NCI-H1048 (cell line): Measurements from ENCODE around the gene SMARCAL1.

ENCODE experiments used
- DNase-seq: peaks from one replicate; lab custom pipeline; 2025; lab: John Stamatoyannopoulos, UW

Gene SMARCAL1

GRCh38 chr2:216428618-216429350 is 16.5 kb downstream of the SMARCAL1 start:
- DNase-seq: no peak

DNA sequence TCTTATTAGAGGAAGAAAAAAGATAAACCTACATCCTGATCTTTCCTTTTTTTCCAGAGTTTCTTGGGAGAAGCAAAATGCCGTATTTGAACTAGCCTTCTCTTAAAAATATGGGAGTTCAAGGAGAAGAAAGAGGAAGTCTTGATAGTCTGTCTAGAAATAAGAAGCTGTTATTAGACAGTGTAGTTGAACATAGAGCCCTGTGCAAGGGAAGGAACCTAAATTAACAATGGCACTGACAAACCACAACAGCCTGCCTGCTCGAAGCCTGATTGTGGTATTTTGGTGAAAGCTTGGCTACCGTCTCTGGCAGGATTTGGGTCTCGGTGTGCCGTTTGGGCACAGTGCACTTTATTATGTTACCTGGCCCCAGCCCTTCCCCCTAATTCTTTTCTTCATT is 17.1 kb downstream of the SMARCAL1 start:
- no peak for DNase-seq

- no peak for DNase-seq
These were observed 18.7 kb downstream of the SMARCAL1 start for GRCh38 chr2:216430811-216431530.

- no peak for DNase-seq
These were observed 19.2 kb downstream of the SMARCAL1 start for GRCh38 chr2:216431531-216431856.

DNA sequence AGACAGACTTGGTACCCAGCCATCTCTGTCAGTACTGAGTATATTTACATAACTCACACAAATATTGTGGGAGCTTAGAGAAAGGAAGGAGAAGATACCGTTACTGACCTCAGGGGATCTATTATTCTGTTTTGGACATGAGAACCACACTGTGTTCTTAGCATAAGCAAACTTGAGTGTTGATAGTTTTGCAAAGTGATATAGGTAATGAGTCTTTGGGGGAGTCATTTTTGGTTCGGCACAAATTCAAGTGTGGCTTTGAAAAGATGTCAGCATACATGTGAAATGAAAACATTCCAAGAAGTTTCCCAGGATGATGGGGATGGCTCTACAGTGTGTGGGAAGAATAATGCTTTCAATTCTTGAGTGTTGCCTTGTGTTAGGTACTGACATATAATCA is 24.1 kb downstream of the SMARCAL1 start:
- no peak for DNase-seq

DNA sequence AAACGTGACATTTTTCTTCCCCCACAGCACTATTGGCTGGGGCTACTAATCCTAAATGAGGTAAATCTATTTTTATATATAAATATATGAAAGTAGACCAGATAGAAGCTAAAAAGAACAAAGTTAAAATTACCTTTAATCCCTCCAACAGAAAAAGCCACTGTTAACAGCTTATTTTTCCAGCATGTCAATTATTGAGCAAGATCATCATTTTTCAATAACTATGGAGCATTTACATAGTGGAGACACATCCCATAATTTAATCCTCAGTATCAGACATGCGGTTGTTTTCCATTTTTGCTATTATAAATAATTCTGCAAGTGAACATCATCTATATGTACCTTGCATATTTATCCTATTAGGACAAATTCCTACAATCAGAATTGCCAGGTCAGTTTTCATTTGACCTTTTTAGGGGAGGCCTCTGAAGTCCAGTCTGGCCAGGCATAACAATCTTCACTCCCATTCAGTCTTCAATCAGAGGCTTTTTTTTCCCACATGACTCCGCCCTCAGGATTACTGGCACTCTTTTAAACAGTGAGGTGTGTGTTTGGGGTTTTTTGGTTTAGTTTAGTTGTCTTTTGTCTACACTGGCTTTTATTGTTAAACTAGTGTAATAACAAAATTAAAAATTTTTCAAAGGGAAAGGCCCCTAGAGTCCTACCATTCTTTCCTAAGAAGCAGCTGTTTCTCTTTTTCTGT is 29.2 kb downstream of the SMARCAL1 start:
- DNase-seq: no peak

DNA sequence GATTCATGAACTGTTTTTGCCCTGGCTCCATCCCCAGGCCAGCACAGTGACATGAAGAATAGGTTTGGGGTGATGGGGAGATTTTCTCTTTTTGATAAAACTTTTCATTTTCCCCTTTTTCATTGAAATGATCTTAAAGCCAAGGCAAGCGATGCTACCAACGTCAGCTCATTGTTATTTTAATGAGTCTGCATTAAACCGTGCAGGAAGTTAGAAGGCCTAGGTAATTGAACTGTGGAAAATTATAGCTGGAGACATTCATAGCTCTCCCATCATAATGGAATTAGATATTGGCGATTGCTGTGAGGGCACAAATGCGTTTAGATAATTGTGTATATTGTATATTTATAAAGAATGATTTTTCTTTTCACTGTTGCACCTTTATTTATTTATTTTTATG is 33.2 kb downstream of the SMARCAL1 start:
- no peak for DNase-seq

- DNase-seq: no peak
These were observed 34.1 kb downstream of the SMARCAL1 start for GRCh38 chr2:216446343-216446742.

DNA sequence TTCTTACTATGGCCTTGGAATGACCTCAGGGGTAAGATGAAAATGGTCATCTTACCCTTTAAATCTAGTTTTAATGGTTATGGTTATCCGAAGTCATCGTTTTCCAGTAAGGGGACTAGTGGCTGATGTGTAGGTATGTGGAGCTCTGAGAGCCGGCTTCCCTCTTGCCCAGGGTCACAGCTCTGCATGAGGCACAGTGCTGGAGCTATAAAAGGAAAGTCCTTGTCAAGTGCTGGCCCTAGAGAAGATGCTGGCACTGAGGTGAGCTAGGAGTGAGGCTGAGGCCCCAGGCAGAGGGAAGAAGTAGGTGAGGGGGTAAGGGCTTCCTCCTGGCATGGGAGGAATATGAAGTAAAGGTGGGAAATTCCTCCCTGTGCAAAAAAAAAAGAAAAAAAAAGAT is 35.0 kb downstream of the SMARCAL1 start:
- DNase-seq: no peak

DNA sequence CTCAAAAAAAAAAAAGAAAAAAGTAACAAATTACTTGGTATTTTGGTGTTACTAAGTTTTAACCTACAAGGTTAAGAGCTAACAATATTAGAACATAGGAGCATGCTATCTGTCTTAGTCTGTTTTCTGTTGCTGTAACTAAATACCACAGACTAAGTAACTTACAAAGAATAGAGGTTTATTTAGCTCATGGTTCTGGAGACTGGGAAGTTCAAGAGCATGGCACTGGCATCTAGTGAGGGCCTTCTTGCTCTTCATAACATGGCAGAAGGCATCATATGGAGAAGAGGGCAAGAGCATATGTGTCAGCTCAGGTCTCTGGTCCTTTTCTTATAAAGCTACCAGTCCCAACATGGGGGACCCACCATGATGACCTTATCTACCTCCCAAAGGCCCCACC is 36.5 kb downstream of the SMARCAL1 start:
- DNase-seq: no peak

DNA sequence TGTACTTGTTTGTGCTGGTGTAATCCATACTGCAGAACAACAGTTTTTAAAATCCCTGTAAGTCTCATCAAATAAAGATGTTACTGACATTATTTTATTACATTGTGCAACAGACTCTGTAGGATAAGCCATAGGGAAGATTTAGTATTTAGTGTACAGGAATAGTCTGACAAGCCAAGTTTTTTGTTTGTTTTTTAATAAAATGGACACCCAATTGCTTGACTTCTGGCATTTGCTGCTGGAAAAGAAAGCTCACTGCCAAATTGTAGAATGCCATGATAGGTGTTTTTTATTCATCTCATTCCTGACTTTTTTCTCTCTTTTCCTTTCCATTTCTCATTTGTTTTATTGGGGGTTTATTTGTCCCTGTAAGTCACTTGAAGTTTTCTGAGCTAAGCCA is 38.1 kb downstream of the SMARCAL1 start:
- DNase-seq: no peak

- no peak for DNase-seq
These were observed 38.5 kb downstream of the SMARCAL1 start for GRCh38 chr2:216450784-216451183.

DNA sequence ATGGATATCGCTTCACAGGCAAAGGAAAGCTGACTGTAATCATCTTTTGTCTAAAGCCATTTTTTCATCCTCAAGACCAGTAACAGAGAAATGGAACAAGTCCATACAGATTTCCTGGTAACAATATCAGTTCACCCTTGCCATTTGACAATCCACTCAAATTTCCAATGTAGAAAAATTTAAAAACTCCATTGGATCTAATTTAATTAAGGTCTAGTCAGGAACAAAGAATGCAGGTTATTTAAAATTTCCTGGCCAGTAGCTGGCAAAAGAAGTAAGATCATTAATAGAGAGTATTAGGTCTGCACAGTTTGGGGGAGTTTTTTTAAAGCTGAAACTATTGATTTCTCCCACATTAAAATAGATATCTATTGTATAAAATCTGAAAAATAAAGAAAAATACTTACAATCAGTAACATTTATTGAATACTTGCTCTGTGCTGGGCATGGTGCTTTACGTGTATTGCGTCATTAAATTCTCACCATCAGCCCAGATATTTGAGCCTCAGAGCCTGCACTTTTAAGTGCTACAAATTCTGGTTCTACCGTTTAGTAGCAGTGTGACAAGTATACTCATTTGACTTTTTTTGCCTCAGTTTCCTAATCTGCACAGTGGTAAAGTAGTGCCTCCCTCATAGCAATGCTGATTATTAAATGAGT is 41.8 kb downstream of the SMARCAL1 start:
- no peak for DNase-seq

DNA sequence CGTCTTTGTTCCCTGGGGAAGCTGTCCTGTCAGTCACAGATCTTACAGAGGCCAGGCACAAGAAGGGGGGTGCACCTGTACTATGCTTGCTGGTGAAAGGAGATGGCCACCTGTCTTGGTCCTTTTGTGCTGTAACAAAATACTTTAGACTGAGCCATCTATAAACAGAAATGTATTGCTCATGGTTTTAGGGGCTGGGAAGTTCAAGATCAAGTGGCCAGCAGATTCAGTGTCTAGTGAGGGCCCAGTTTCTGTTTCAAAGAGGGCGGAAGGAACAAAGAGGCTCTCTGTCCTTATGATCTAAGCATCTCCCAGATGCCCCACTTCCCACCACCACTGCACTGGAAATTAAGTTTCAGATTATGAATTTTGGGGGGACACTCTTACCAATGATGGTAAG is 50.9 kb downstream of the SMARCAL1 start:
- no peak for DNase-seq

DNA sequence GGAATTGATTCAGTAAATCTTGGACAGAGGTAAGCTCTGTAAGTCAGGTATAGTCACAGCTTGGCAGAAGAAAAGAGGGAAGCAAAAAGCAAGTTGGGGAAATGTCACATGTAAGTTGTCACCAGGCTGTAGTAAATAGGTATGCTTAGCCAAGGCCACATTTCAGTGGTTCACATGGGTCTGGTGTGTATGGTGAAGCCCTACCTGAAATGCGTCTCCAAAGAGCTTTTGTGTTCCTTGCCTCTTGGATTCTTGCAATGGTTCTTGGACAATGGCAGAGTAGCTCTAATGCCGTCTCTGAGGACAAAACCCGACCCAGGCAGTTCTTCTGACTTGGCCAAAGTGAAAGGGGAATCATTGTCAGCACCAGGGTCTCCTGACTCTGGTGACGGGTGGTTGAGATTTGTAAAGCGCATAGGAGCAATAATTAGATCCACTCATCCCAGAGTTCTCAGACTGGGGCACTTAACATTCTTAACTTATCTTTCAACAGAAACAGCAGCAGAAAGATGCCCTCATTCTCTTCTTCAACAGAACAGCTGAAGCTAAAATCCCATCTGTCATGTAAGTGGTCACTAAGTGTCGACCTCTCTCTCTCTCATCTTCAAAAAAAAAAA is 51.9 kb downstream of the SMARCAL1 start:
- no peak for DNase-seq

DNA sequence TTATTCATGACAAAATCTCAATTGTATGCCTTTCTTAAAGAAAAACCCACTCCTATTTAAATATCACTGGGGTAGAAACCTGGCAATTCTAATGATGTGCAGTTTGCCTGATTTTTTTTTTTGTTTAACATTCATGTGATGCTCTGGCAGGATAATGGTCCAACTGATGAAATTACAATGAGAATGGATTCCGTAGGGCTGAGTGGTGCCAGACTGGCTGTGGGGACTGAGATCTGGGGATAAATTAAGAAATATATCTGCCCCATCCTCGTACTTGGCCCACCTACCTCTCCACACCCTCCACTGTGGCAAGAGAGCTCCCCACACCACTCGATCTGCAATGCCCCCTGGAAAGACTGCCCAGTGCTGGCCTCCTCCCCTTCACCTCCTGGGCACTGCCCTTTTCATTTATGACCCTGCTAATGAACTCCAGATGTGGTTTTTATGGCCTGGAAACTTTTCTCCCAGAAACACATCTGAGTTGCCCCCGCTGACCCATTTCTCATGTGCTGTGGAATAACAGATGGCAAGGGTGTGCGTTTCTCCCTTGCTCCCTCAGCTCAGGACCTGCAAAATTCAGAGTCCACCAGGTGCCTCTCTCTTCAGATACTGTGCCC is 53.4 kb downstream of the SMARCAL1 start:
- no peak for DNase-seq

DNA sequence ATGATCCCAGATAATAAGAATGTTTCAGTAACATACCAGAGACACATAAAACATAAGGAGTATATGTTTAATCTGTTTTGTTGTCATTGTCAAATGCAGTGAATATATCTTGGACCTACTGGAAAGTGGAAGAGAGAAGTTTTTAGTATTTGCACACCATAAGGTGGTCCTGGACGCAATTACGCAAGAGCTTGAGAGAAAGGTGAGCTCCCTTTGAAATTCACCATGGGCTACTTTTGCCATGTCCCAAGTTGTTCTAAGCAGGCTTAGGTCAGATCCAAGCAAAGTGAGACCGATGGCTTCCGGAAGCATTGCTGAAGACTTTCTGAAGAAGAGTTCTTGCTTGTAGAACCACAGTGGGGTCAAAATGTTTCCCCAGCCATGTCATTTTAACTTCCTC is 55.6 kb downstream of the SMARCAL1 start:
- no peak for DNase-seq

DNA sequence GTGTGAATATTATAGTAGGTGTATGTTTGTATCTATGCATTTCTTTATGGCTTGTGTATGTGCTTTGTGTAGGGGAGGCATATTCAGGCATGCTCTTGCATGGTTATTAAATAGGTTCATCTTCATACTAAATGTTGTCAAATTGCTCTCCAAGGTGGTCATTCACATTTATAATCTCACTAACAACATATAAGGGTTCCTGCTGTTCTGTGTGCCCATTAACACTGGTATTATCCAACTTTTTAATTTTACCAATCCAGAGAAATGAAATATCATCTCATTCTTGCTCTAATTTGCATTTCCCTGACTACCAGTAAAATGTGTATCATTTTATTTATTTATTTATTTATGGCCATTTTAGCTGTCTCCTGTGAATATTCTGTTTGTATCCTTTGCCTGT is 57.4 kb downstream of the SMARCAL1 start:
- no peak for DNase-seq

DNA sequence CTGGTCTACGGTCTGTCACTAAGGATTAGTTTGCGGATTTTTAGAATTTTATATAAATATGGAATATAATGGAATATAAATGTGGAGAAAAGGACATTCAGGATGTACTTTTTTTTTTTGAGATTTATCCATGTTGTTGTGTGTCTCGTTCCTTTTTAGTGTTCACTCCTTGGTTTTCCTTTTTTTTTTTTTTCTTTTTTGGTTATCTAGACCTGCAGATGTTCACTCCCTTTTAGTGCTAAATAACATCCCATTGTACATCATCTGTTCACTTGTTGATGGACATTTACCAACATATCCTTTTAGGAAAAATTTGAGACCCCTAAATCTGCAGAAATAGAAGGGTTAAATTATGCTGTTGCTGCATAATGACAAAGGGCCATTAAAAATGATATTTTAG is 60.9 kb downstream of the SMARCAL1 start:
- DNase-seq: no peak

- no peak for DNase-seq
These were observed 62.8 kb downstream of the SMARCAL1 start for GRCh38 chr2:216474925-216475670.

DNA sequence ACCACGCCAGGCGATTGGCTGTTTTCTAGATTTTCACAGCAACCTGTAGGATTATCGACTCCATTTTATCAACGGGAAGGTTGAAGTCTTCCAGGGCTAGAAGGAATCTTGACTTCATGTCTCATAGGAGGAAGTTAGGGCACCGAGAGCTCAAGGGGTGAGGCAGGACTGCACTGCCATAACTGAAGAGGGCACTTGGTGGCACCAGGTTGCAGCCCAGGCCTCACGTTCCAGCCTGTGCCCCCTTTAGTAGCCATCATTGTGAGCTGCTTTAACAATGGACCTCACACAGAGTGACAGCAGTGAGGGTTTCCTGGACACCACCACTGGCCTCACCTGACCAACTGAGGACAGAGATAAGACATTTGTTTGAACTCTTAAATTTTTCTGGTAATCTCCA is 63.5 kb downstream of the SMARCAL1 start:
- DNase-seq: no peak
